Measurements from ENCODE around the gene APEH.

Gene APEH

DNA sequence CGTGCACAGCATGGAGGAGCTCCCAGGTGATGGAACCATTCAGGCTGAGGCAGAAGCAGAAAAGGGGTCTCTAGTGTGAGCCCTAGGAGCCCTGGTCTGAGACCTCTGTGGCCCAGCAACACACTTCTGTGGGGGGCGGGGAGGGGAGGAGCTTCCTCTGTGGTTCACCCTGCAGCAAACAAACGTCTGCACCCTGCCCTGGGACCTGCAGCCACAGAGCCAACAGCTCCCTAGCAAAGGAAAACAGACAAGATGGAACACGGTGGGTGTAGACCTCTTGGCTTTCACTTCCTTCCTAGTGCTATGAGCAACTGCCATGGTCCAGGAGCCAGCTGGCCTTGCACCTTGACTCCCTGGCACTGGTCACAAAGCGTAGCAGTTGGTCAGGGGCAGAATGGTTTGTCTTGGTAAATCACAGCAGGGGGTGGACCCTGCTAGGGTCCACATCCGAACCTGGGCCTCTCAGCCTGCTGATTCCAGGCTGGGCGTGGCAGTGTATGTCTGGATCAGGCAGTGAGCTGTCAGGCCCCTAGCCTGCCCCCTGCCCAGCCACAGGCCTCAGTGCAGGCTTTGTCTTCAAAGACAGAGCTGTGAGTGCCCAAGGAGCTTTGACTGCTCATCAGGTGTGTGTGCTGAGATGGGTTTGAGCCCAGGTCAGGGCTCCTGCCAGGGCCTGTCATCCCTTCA, 38.6 kb downstream of the APEH start:
- TF ChIP-seq, protein P1, sequence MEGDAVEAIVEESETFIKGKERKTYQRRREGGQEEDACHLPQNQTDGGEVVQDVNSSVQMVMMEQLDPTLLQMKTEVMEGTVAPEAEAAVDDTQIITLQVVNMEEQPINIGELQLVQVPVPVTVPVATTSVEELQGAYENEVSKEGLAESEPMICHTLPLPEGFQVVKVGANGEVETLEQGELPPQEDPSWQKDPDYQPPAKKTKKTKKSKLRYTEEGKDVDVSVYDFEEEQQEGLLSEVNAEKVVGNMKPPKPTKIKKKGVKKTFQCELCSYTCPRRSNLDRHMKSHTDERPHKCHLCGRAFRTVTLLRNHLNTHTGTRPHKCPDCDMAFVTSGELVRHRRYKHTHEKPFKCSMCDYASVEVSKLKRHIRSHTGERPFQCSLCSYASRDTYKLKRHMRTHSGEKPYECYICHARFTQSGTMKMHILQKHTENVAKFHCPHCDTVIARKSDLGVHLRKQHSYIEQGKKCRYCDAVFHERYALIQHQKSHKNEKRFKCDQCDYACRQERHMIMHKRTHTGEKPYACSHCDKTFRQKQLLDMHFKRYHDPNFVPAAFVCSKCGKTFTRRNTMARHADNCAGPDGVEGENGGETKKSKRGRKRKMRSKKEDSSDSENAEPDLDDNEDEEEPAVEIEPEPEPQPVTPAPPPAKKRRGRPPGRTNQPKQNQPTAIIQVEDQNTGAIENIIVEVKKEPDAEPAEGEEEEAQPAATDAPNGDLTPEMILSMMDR (IDR thresholded peaks at IDR 0.05; ENCODE audit: extremely low read depth, insufficient read depth, missing control alignments), result no peak
- no peak for DNase-seq (ENCODE audit: low spot score)
- in situ Hi-C loops (cut with MboI; ENCODE audit: low pct_unique_long_range_greater_than_20kb, low sequenced_read_pairs, unreplicated experiment), result no loop called here

DNA sequence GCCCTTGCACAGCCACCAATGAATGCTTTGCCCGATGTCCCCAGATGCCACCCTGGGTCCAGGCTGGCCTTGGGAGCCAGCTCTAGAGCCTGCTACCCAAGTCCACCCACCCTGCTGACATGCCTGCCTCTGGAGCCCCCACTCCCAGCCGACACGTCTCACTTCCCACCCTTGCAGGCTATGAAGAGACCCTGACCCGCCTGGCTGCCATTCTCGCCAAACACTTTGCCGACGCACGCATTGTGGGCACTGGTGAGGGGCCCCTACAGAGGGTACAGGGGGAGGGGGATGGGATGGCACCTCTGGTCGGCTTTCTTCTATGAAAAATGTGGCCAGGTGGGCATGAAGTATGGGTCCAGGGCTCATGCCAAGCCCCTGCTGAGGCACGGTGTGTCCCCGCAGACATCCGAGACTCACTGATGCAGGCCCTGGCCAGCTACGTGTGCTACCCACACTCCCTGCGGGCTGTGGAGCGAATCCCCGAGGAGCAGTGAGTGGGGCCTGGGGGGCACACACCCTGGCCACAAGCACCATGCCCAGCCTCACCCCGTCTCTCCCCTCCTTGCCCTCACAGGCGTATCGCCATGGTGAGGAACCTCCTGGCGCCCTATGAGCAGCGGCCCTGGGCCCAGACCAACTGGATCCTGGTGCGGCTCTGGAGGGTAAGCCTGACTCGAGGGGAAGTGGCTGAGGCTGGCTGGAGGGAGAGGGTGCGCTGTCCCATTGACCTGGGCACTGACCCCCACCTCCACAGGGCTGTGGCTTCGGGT, 39.4 kb downstream of the APEH start:
- in situ Hi-C loops (cut with MboI; ENCODE audit: low pct_unique_long_range_greater_than_20kb, low sequenced_read_pairs, unreplicated experiment), result no loop called here
- DNase-seq (ENCODE audit: low spot score), result no peak

DNA sequence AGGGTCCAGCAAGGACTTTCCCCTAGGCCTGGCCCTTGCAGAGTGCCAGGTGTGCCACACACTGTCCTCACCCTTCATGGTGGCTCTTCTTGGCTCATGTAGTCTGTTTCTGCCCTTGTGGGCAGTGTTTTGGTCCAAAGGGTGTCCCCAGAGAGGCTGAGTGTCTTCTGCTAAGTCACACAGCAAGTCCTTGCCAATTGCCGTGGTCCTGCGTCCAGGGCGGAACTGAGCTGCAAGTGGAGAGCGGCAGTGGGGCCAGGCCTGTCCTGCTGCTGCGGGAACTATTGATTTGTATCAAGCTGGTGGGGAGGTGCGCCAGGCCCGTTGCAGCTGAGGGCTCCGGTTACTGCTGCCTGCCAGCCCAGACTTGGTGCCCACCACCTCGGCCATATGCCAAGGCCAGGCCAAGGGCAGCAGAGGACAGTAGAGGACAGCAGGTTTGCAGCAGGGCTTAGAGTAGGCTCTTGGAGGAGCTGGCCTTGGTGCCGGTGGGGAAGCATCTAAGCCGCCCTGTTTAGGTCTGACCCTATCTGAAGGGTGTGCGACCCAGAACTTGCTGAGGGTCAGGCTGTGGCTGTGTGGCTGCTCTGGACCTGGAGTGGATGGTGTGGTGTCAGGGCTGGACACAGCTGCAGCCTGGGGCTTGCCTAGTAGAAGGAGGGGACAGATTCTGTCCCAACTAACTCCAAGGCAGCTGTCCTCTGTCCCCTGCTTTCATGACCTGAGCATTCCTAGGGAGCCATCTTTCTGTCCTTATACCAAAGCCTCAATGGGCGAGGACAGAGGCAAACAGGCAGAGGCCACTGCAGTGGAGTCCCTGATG, 40.8 kb downstream of the APEH start:
- no peak for DNase-seq (ENCODE audit: low spot score)
- in situ Hi-C loops (cut with MboI; ENCODE audit: low pct_unique_long_range_greater_than_20kb, low sequenced_read_pairs, unreplicated experiment), result no loop called here
- TF ChIP-seq, protein P1 (IDR thresholded peaks at IDR 0.05; ENCODE audit: extremely low read depth, insufficient read depth, missing control alignments), result no peak

More for the DNA sequence above, 39.4 kb downstream of the APEH start:
- TF ChIP-seq, protein P1 (IDR thresholded peaks at IDR 0.05; ENCODE audit: extremely low read depth, insufficient read depth, missing control alignments), result no peak

DNA sequence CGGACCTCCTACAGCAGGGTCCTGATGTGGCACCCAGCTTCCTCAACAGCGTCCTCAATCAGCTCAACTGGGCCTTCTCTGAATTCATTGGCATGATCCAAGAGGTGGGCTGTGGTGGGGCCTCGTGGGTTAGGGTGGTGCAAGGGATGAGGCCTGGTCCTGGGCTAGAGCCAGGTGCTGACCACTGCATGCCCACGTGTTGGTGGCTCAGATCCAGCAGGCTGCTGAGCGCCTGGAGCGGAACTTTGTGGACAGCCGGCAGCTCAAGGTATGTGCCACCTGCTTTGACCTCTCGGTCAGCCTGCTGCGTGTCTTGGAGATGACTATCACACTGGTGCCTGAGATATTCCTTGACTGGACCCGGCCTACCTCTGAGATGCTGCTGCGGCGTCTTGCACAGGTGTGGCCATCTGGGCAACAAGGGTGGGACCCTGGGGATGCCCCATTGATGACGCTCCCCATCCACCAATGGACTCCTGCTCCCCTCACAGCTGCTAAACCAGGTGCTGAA, 41.5 kb downstream of the APEH start:
- DNase-seq (ENCODE audit: low spot score), result no peak
- in situ Hi-C loops (cut with MboI; ENCODE audit: low pct_unique_long_range_greater_than_20kb, low sequenced_read_pairs, unreplicated experiment), result no loop called here

DNA sequence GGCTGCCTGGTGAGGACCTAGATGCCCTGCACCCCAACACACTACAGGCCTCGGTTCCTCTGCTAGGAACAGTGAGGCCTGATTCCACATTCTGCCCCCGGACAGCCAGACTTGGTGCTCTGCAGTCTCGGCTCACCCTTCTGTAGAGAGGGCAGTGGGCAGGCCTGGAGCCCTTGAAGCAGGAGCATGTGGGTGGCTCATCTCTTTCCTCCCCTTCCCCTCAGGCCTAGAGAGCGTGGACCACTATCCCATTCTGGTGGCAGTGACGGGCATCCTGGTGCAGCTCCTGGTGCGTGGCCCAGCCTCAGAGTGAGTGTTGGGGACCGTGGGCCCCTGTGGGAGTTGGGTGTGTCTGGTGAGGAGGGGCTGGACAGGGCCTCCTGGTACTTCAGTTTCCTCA, 42.0 kb downstream of the APEH start:
- no peak for DNase-seq (ENCODE audit: low spot score)
- TF ChIP-seq, protein P1 (IDR thresholded peaks at IDR 0.05; ENCODE audit: extremely low read depth, insufficient read depth, missing control alignments), result no peak
- in situ Hi-C loops (cut with MboI; ENCODE audit: low pct_unique_long_range_greater_than_20kb, low sequenced_read_pairs, unreplicated experiment), result no loop called here

More for the DNA sequence above, 41.5 kb downstream of the APEH start:
- TF ChIP-seq, protein P1 (IDR thresholded peaks at IDR 0.05; ENCODE audit: extremely low read depth, insufficient read depth, missing control alignments), result no peak

DNA sequence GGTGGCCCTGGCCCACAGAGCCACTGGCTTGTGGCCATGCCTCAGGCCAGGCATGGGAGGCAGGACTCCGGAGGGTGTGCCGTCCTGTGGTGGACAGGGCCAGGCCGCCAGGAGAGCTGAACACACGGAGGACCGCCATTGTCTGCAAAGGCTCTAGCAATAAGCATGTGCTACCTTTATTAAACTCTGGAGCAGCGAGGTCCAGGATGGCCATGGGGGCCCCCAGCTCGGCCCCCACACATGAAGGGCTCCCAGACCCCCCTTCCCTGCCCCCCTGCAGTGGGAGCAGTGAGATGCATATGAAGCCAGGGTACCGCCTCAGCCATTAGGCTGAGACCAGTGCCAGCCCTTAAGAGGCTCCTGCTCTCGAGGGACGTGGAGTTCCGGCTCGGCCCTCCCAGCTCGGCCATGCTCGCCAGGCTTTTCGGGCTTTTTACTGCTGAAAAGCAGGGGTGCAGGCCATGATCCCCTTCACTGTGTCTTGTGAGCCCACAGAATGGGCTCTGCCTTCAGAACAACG, 42.6 kb downstream of the APEH start:
- TF ChIP-seq, protein P1 (IDR thresholded peaks at IDR 0.05; ENCODE audit: extremely low read depth, insufficient read depth, missing control alignments), result no peak
- no peak for DNase-seq (ENCODE audit: low spot score)
- in situ Hi-C loops (cut with MboI; ENCODE audit: low pct_unique_long_range_greater_than_20kb, low sequenced_read_pairs, unreplicated experiment), result no loop called here
